Measurements from ENCODE around the gene RBM17. TPM values are rescaled to one million over a fixed set of nuclear protein-coding genes. Genes with fewer than 3 reads are reported as not detected.
"Not testable (repeated sequence)": the region's sequence is repeated elsewhere in the genome, so short reads cannot be mapped to it uniquely, and the experiment has no call there.

The RBM17 gene
- total and polyA plus RNA-seq, 4 donors: 16.5 to 44.8 (median 34.1) TPM

GRCh38 chr10:6164271-6165095 is 75.6 kb downstream of the RBM17 start:
- H3K4me1 ChIP-seq (ENCODE audit: control insufficient read depth in 4 of 4, insufficient read depth in 4 of 4, low read length in 3 of 4): peaks cover 0 to 14% (median 3%) of the 10 kb centered on the region in 4 donors
- H3K9ac ChIP-seq (ENCODE audit: low read depth in 1 of 2, low read length in 2 of 2): peak overlapping the region; percentile 80 to 98
- H3K27me3 ChIP-seq (ENCODE audit: control insufficient read depth in 4 of 4, insufficient read depth in 4 of 4, low read length in 3 of 4): no peaks in the 10 kb centered on the region
- H3K4me3 ChIP-seq (ENCODE audit: low read depth in 1 of 3, low read length in 3 of 3): peak overlapping the region; percentile 77 to 91 (median 82)
- no peaks in the 10 kb centered on the region for H3K9me3 ChIP-seq (ENCODE audit: control insufficient read depth in 4 of 4, low read length in 3 of 4)
- 28% methylated on average over 16 of the region's 16 CpGs for WGBS
- no peaks in the 10 kb centered on the region for H3K36me3 ChIP-seq (ENCODE audit: control insufficient read depth in 4 of 4, insufficient read depth in 3 of 4, low read depth in 1 of 4, low read length in 3 of 4)
- TF ChIP-seq GABPA (IDR thresholded peaks at IDR 0.05 in 1 of 2, conservative IDR thresholded peaks at IDR 0.05 in 1 of 2) (no peak), NR2F2 (IDR thresholded peaks at IDR 0.05) (no peak), JUND (IDR thresholded peaks at IDR 0.05) (no peak), TAF1 (conservative IDR thresholded peaks at IDR 0.05) (no peak), RAD21 (IDR thresholded peaks at IDR 0.05) (no peak)
- peak; percentile 45 for DNase-seq (ENCODE audit: low spot score)
- peak overlapping the region; percentile 95 to 99 for H3K27ac ChIP-seq (ENCODE audit: low read depth in 1 of 2, low read length in 2 of 2)

GRCh38 chr10:6165221-6165725 is 76.4 kb downstream of the RBM17 start:
- H3K27me3 ChIP-seq (ENCODE audit: control insufficient read depth in 4 of 4, insufficient read depth in 4 of 4, low read length in 3 of 4): no peaks in the 10 kb centered on the region
- peak overlapping the region in 1 of 2 donors; percentile 99 for H3K27ac ChIP-seq (ENCODE audit: low read depth in 1 of 2, low read length in 2 of 2)
- H3K9me3 ChIP-seq (ENCODE audit: control insufficient read depth in 4 of 4, low read length in 3 of 4): no peaks in the 10 kb centered on the region
- no peak overlapping the region for H3K4me3 ChIP-seq (ENCODE audit: low read depth in 1 of 3, low read length in 3 of 3)
- no peaks in the 10 kb centered on the region for H3K36me3 ChIP-seq (ENCODE audit: control insufficient read depth in 4 of 4, insufficient read depth in 3 of 4, low read depth in 1 of 4, low read length in 3 of 4)
- TF ChIP-seq HNF4G (IDR thresholded peaks at IDR 0.05) (no peak), ATF3 (IDR thresholded peaks at IDR 0.05) (no peak), ZBTB33 (IDR thresholded peaks at IDR 0.05) (no peak), RAD21 (IDR thresholded peaks at IDR 0.05) (no peak), SP1 (IDR thresholded peaks at IDR 0.05) (no peak), FOXA1 (IDR thresholded peaks at IDR 0.05) (no peak), HNF4A (conservative IDR thresholded peaks at IDR 0.05) (no peak), FOXA2 (IDR thresholded peaks at IDR 0.05) (no peak), CTCF (IDR thresholded peaks at IDR 0.05; ENCODE audit: low read depth, low read length, missing input control) (no peak)
- peaks cover 0 to 14% (median 5%) of the 10 kb centered on the region in 4 donors for H3K4me1 ChIP-seq (ENCODE audit: control insufficient read depth in 4 of 4, insufficient read depth in 4 of 4, low read length in 3 of 4)
- no peak for DNase-seq (ENCODE audit: low spot score)
- 50% methylated on average over 6 of the region's 6 CpGs for WGBS
- no peak overlapping the region for H3K9ac ChIP-seq (ENCODE audit: low read depth in 1 of 2, low read length in 2 of 2)

- not testable (repeated sequence) for H3K9ac ChIP-seq (ENCODE audit: low read depth in 1 of 2, low read length in 2 of 2); H3K4me3 ChIP-seq (ENCODE audit: low read depth in 1 of 3, low read length in 3 of 3); H3K36me3 ChIP-seq (ENCODE audit: control insufficient read depth in 4 of 4, insufficient read depth in 3 of 4, low read depth in 1 of 4, low read length in 3 of 4); H3K27me3 ChIP-seq (ENCODE audit: control insufficient read depth in 4 of 4, insufficient read depth in 4 of 4, low read length in 3 of 4); DNase-seq (ENCODE audit: low spot score); H3K9me3 ChIP-seq (ENCODE audit: control insufficient read depth in 4 of 4, low read length in 3 of 4); H3K27ac ChIP-seq (ENCODE audit: low read depth in 1 of 2, low read length in 2 of 2)
- peaks cover 0 to 19% (median 10%) of the 10 kb centered on the region in 4 donors for H3K4me1 ChIP-seq (ENCODE audit: control insufficient read depth in 4 of 4, insufficient read depth in 4 of 4, low read length in 3 of 4)
- 95% methylated on average over 15 of the region's 15 CpGs for WGBS
These were observed 77.1 kb downstream of the RBM17 start for GRCh38 chr10:6165933-6166332.

Small RNA genes lying within 50 kb of the gene (small RNA-seq; reads per million reads assigned to genes)
- not detected for gene MIR3155A

Other genes with a start within 250 kb of the RBM17 start
- gene ANKRD16, start 199.1 kb upstream of the RBM17 start, total RNA-seq: 1 to 10 TPM; 2.0 to 3.6 TPM
- gene ANKRD16, start 199.1 kb upstream of the RBM17 start, polyA plus RNA-seq: 1 to 10 TPM; 1.1 to 2.7 TPM
- gene FBH1, start 198.8 kb upstream of the RBM17 start, total RNA-seq: 10 to 100 TPM; 58.1 to 58.4 TPM
- gene FBH1, start 198.8 kb upstream of the RBM17 start, polyA plus RNA-seq: 10 to 100 TPM; 19.9 to 38.1 TPM
- gene IL15RA, start 111.5 kb upstream of the RBM17 start, total RNA-seq: 1 to 10 TPM; 6.6 to 9.2 TPM
- 10 to 100 TPM in 1 of 2 donors, 1 to 10 TPM in 1; 9.6 to 10.7 TPM for gene IL15RA, start 111.5 kb upstream of the RBM17 start, polyA plus RNA-seq
- 1 to 10 TPM in 1 of 2 donors, not detected in 1; 1.6 TPM for gene IL2RA, start 26.7 kb upstream of the RBM17 start, total RNA-seq
- under 1 TPM in 1 of 2 donors, not detected in 1; 0.46 TPM for gene IL2RA, start 26.7 kb upstream of the RBM17 start, polyA plus RNA-seq
- 1 to 10 TPM; 5.4 to 9.1 TPM for gene PFKFB3, start 113.9 kb downstream of the RBM17 start, total RNA-seq
- 1 to 10 TPM; 1.6 to 6.1 TPM for gene PFKFB3, start 113.9 kb downstream of the RBM17 start, polyA plus RNA-seq